HepG2 (cell line): ENCODE data around the gene RHOBTB3. TPM values are rescaled to one million over a fixed set of nuclear protein-coding genes. Genes with fewer than 3 reads are reported as not detected.
A peak's percentile ranks its signal among the peaks of the same experiment; 100 is the strongest.

Experiments
- BCL6 ChIP-seq: IDR thresholded peaks from 2 replicates; pipeline ENCODE4 v1.6.1; 2016; ENCODE audit warnings: missing genetic modification reagents, missing compliant biosample characterization
- CBX5 ChIP-seq: sonication (generic); formaldehyde crosslinking; IDR thresholded peaks from 2 replicates; pipeline ENCODE4 v1.4.0; 2020; ENCODE audit warnings: missing genetic modification reagents, borderline replicate concordance
- ESRRA ChIP-seq: sonication (generic); formaldehyde crosslinking; IDR thresholded peaks from 2 replicates; pipeline ENCODE4 v1.5.1; 2020; ENCODE audit warnings: mild to moderate bottlenecking, low read depth, missing genetic modification reagents
- ETV5 ChIP-seq: IDR thresholded peaks from 2 replicates; pipeline ENCODE4 v1.6.1; 2018; ENCODE audit warnings: missing biosample characterization, missing genetic modification reagents, inconsistent platforms, borderline replicate concordance
- HNRNPH1 ChIP-seq: fragments of 200-400 bp; formaldehyde crosslinking; optimal IDR thresholded peaks from 2 replicates; pipeline ENCODE3; 2017; ENCODE audit warnings: mild to moderate bottlenecking, low read depth, low read length
- KDM1A ChIP-seq: IDR thresholded peaks from 2 replicates; pipeline ENCODE4 v1.6.1; 2016; ENCODE audit warnings: missing compliant biosample characterization
- NFIC ChIP-seq: IDR thresholded peaks from 2 replicates; pipeline ENCODE4 v1.6.1; 2012; ENCODE audit warnings: mild to moderate bottlenecking, low read length, inconsistent platforms
- SMC3 ChIP-seq: IDR thresholded peaks from 2 replicates; pipeline ENCODE4 v1.6.1; 2011; ENCODE audit warnings: low read length, improper control_type of control experiment
- SP5 ChIP-seq: IDR thresholded peaks from 2 replicates; pipeline ENCODE4 v1.6.1; 2016; ENCODE audit warnings: low read depth, borderline replicate concordance
- TBX2 ChIP-seq: sonication (generic); formaldehyde crosslinking; IDR thresholded peaks from 2 replicates; pipeline ENCODE4 v1.5.0; 2020; ENCODE audit warnings: missing genetic modification reagents, mild to moderate bottlenecking, borderline replicate concordance
- ZNF263 ChIP-seq: sonication (generic); formaldehyde crosslinking; IDR thresholded peaks from 2 replicates; pipeline ENCODE4 v1.4.0; 2020; ENCODE audit warnings: missing genetic modification reagents
- ZNF629 ChIP-seq: sonication (generic); formaldehyde crosslinking; conservative IDR thresholded peaks from 2 replicates; pipeline ENCODE4 v1.5.0; 2020; ENCODE audit warnings: missing genetic modification reagents
- ZNF670 ChIP-seq: sonication (generic); formaldehyde crosslinking; IDR thresholded peaks from 2 replicates; pipeline ENCODE4 v1.8.0; 2022; ENCODE audit warnings: mild to moderate bottlenecking, missing genetic modification reagents, borderline replicate concordance
- ZSCAN25 ChIP-seq: sonication (generic); formaldehyde crosslinking; IDR thresholded peaks from 2 replicates; pipeline ENCODE4 v1.8.0; 2022; ENCODE audit warnings: mild to moderate bottlenecking, missing genetic modification reagents
- polyA plus RNA-seq, 8 experiments: library from polyadenylated mRNA; depleted of rRNA in 3 of 8; stranded (reverse) in 7 of 8; unstranded in 1 of 8; fragments of >200 nt; fragmentation: Illumina TruSeq in 4 of 8; extraction: Trizol in 4 of 8; gene quantifications; 2 replicates each; pipeline versions ENCODE4 v1.2.1 to v1.2.3, GENCODE V29; 2011 to 2016; ENCODE audit warnings: low read depth in 4 of 8, missing spikeins in 1 of 8, mixed read lengths in 1 of 8; ENCODE audit not compliant: insufficient read depth in 1 of 8
- total RNA-seq, 5 experiments: library from RNA; depleted of rRNA; stranded (reverse); fragments of >200 nt; fragmentation: Illumina TruSeq; extraction: Trizol; gene quantifications; 2 replicates each; pipeline ENCODE4 v1.2.3, GENCODE V29; 2016; ENCODE audit warnings: low read depth in 1 of 5
- TF ChIP-seq, protein P1 (sequence below): sonication (generic); formaldehyde crosslinking; IDR thresholded peaks from 2 replicates; pipeline ENCODE4 v1.5.1; 2020; ENCODE audit warnings: mild to moderate bottlenecking, missing genetic modification reagents
- TF ChIP-seq, protein P2 (sequence below): sonication (generic); formaldehyde crosslinking; IDR thresholded peaks from 2 replicates; pipeline ENCODE4 v1.4.0; 2020; ENCODE audit warnings: missing genetic modification reagents
- TF ChIP-seq, protein P3 (sequence below): sonication (generic); formaldehyde crosslinking; IDR thresholded peaks from 2 replicates; pipeline ENCODE4 v1.5.0; 2020; ENCODE audit warnings: mild to moderate bottlenecking, missing genetic modification reagents, borderline replicate concordance

Gene RHOBTB3
- total and polyA plus RNA-seq, 2 of the 13 experiments (the other 11 are each of a cell fraction or from before 2014, with no cell fraction given), result 31.6 to 35.4 TPM

DNA sequence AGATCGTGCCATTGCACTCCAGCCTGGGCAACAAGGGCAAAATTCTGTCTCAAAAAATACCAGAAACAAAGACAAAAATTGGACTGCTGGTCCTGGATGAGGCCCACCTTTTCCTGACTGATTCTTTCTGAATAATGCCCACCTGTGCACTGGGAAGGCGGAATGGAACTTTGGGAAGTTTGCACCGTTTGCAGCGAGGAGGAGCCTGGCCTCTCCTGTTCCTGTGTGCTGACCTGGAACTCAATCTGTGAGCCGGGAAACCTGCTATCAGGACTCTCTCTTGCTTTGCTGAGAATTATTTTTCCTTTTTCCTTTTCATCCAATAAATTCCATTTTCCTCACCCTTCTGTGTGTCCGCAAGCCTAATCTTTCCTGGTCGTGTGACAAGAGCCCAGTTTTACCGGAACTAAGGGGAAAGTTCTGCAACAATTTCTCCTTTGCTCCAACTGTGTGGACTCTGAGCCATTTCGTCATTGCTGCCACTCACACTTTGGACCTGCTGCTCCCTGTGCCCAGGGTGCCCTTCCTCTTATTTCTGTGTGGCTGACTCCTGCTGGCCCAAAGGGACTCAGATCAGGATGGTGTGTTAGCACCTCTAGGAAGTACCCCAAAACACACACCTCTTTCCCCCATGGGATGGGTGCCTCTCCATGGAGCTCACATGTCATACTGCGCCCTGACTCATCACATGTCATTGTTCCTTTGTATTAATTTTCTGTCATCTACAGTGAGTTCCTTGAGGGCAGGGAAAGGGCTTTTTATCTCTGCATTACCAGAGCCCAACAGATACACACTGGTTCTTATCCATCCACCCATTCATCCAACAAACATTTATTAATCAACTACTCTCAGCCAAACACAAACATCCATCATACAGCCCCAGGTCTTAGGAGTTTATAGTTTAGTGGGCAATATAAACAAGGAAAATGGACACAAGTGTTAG, 96.1 kb downstream of the RHOBTB3 start (continued):
- TF ChIP-seq ESRRA (CRISPR knock-in tag), result peak; percentile 94
- TF ChIP-seq, protein P1, sequence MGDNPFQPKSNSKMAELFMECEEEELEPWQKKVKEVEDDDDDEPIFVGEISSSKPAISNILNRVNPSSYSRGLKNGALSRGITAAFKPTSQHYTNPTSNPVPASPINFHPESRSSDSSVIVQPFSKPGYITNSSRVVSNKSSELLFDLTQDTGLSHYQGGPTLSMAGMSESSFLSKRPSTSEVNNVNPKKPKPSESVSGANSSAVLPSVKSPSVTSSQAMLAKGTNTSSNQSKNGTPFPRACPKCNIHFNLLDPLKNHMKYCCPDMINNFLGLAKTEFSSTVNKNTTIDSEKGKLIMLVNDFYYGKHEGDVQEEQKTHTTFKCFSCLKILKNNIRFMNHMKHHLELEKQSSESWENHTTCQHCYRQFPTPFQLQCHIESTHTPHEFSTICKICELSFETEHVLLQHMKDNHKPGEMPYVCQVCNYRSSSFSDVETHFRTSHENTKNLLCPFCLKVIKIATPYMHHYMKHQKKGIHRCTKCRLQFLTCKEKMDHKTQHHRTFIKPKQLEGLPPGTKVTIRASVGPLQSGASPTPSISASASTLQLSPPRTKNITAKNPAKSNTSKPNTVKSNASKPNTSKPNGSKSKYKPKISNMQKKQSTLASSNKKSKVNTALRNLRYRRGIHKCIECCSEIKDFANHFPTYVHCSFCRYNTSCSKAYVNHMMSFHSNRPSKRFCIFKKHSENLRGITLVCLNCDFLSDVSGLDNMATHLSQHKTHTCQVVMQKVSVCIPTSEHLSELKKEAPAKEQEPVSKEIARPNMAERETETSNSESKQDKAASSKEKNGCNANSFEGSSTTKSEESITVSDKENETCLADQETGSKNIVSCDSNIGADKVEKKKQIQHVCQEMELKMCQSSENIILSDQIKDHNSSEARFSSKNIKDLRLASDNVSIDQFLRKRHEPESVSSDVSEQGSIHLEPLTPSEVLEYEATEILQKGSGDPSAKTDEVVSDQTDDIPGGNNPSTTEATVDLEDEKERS (CRISPR knock-in tag), result peak; percentile 70; the same call in 1 of the 2 replicates
- TF ChIP-seq ZSCAN25 (CRISPR knock-in tag), result peak; percentile 48; the same call in 1 of the 2 replicates
- no peak for TF ChIP-seq HNRNPH1
- TF ChIP-seq, protein P2, sequence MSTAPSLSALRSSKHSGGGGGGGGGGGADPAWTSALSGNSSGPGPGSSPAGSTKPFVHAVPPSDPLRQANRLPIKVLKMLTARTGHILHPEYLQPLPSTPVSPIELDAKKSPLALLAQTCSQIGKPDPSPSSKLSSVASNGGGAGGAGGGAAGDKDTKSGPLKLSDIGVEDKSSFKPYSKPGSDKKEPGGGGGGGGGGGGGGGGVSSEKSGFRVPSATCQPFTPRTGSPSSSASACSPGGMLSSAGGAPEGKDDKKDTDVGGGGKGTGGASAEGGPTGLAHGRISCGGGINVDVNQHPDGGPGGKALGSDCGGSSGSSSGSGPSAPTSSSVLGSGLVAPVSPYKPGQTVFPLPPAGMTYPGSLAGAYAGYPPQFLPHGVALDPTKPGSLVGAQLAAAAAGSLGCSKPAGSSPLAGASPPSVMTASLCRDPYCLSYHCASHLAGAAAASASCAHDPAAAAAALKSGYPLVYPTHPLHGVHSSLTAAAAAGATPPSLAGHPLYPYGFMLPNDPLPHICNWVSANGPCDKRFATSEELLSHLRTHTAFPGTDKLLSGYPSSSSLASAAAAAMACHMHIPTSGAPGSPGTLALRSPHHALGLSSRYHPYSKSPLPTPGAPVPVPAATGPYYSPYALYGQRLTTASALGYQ (CRISPR knock-in tag), result peak; percentile 72; the same call in 1 of the 2 replicates
- TF ChIP-seq SP5, result peak; percentile 41; the same call in 1 of the 2 replicates
- TF ChIP-seq ETV5 (CRISPR knock-in tag), result peak; percentile 97
- TF ChIP-seq NFIC, result no peak; the same call in 1 of the 2 replicates
- TF ChIP-seq ZNF670 (CRISPR knock-in tag), result peak; percentile 67; the same call in 1 of the 2 replicates
- TF ChIP-seq, protein P3, sequence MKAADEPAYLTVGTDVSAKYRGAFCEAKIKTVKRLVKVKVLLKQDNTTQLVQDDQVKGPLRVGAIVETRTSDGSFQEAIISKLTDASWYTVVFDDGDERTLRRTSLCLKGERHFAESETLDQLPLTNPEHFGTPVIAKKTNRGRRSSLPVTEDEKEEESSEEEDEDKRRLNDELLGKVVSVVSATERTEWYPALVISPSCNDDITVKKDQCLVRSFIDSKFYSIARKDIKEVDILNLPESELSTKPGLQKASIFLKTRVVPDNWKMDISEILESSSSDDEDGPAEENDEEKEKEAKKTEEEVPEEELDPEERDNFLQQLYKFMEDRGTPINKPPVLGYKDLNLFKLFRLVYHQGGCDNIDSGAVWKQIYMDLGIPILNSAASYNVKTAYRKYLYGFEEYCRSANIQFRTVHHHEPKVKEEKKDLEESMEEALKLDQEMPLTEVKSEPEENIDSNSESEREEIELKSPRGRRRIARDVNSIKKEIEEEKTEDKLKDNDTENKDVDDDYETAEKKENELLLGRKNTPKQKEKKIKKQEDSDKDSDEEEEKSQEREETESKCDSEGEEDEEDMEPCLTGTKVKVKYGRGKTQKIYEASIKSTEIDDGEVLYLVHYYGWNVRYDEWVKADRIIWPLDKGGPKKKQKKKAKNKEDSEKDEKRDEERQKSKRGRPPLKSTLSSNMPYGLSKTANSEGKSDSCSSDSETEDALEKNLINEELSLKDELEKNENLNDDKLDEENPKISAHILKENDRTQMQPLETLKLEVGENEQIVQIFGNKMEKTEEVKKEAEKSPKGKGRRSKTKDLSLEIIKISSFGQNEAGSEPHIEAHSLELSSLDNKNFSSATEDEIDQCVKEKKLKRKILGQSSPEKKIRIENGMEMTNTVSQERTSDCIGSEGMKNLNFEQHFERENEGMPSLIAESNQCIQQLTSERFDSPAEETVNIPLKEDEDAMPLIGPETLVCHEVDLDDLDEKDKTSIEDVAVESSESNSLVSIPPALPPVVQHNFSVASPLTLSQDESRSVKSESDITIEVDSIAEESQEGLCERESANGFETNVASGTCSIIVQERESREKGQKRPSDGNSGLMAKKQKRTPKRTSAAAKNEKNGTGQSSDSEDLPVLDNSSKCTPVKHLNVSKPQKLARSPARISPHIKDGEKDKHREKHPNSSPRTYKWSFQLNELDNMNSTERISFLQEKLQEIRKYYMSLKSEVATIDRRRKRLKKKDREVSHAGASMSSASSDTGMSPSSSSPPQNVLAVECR (CRISPR knock-in tag), result peak; percentile 61; the same call in 1 of the 2 replicates
- TF ChIP-seq ZNF263 (CRISPR knock-in tag), result 0 out of 2 replicates have a peak, but pooled peaks have one; percentile 39
- peak; percentile 80 for TF ChIP-seq KDM1A (CRISPR knock-in tag)
- TF ChIP-seq SMC3, result peak; percentile 16; the same call in 1 of the 2 replicates
- peak; percentile 58 for TF ChIP-seq BCL6 (CRISPR knock-in tag)
- TF ChIP-seq CBX5 (CRISPR knock-in tag), result peak; percentile 97
- peak; percentile 84 for TF ChIP-seq TBX2 (CRISPR knock-in tag)
- peak; percentile 62 for TF ChIP-seq ZNF629 (CRISPR knock-in tag)
